Retina (tissue), 1 donor: ENCODE results near the gene KYAT1.

Experiments used
- DNase-seq: peaks from one replicate; pipeline ENCODE4 v3.0.0-alpha.2; 2016

The KYAT1 gene

DNA sequence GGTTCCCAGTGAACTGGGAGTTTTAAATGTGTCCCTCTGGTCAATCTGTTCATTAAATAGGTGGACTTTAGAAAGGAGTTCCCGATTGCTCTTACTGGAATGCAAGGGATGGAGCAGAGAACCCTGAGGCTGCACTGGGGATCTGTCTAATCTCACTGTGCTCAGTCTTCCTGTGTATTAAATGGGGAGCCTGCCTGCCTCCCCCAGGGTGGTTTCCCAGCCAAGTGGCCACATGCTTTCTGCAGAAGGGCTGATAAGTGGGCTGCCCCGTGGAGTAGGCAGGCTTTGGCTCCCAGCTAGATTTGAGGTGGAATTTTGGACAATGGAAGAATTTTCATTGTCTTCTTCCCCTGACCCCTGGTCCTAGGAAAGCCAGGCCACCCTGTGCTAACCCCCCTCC lies 25.0 kb upstream of the KYAT1 start:
- DNase-seq = no peak

GRCh38 chr9:128905964-128906363 lies 24.2 kb upstream of the KYAT1 start:
- DNase-seq = no peak

DNA sequence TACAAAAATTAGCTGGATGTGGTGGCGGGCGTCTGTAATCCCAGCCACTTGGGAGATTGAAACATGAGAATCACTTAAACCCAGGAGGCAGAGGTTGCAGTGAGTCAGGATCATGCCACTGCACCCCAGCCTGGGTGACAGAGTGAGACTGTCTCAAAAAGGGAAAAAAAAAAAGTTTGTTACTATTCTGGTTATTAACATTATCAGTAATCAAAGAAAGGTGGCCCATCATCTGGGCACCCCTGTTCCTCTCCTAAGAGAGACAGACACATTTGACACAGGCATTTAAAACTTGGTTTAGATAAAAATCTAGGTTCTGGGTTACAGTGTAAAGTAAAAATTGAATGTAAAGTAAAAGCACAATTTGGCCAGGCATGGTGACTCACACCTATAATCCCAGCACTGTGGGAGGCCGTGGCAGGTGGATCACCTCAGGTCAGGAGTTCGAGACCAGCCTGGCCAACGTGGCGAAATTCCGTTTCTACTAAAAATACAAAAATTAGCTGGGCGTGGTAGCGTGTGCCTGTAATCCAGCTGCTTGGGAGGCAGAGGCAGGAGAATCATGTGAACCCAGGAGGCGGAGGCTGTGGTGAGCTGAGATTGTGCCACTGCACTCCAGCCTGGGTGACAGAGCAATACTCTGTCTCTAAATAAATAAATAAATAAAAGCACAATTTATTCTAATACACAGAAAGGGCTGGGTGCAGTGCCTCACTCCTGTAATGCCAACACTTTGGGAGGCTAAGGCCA lies 22.3 kb upstream of the KYAT1 start:
- DNase-seq = no peak

GRCh38 chr9:128903079-128903461 lies 21.3 kb upstream of the KYAT1 start:
- no peak for DNase-seq

- no peak for DNase-seq
These were observed 20.8 kb upstream of the KYAT1 start for GRCh38 chr9:128902351-128903078.

GRCh38 chr9:128901822-128902221 lies 20.1 kb upstream of the KYAT1 start:
- DNase-seq = no peak

GRCh38 chr9:128901379-128901778 lies 19.6 kb upstream of the KYAT1 start:
- no peak for DNase-seq

DNA sequence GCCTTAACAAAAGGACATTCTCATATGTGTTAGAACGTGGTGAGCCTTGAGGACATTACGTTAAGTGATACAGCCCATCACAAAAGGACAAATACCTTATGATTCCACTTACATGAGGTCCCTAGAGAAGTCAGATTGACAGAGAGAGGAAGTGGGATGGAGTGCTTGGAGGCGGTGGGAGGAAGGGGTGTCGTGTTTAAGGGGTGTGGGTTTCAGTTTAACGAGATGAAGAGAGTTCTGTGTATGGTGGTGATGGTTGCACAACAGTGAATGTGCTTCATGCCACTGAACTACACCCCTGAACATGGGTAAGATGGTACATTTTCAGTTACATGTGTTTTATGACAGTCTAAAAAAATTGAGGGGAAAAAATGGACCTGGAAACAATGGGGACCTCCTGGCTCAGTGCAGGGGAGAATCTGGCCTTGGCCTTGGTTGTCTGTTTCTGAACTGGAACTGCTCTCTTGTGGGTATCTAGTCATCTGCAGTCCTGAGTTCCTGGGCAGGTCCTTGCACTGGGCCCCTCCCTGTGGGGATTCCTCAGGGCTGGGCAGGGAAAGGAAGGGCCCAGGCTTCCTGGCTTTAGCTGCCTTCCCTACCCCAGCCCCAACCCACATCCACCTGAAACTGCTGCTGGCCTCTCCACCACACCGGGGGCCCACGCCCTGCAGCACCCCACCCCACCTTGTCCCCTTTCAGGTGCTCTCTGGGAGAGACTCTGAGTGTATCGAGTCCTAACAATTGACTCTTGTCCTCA lies 18.0 kb upstream of the KYAT1 start:
- no peak for DNase-seq

- no peak for DNase-seq
These were observed 17.3 kb upstream of the KYAT1 start for GRCh38 chr9:128898845-128899565.

DNA sequence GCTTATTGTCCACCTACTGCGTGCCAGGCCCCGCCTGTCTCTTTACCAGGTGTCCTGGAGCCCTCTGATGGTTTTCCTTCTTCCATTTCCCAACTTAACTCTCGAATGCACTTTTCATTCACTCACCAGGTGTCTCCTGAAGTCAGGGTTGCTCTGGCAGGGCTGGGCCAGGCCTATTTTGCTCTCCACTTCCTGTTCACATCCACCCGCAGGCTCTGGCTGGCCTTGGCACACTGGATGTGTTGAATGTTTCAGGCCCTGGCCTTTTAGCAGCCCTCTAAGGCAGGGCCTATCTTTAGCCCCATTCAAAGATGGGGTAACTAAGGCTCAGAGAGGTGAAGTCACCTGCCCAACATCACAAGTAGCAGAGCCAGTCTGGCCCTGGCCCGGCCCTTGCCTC lies 16.6 kb upstream of the KYAT1 start:
- no peak for DNase-seq

DNA sequence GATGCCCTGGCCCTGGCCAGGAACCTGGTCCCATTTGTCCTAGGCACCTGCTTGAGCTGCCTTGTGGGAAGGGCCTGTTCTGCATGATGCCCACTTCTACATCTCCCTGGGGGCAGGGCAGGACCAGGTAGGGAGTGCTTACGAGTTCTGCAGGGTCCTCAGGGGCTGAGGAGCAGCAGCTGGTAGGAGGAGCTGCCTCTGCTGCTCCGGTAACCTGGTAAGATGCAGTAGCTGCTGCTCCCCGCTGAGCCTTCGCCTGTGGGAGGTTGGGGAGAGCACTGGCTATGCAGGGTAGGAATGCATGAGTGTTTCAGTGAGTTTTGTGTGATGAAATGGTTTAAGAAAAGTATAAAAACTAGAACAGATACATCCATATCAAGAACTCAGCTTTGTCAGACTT lies 13.8 kb upstream of the KYAT1 start:
- no peak for DNase-seq

DNA sequence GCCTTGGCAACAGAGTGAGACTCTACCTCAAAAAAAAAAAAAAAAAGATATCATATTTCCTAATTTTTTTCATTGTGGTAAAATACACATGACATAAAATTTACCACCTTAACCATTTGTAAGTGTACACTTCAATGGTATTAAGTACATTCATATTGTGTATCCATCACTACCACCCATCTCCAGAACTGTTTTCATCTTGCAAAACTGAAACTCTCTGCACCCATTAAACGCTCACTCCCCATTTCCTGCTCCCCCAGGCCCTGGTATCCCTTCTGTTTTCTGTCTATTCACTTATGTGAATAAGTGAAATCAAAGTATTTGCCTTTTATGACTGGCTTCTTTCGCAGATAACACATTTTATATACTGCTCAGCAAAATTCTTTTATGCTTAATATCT lies 13.0 kb upstream of the KYAT1 start:
- DNase-seq = no peak

DNA sequence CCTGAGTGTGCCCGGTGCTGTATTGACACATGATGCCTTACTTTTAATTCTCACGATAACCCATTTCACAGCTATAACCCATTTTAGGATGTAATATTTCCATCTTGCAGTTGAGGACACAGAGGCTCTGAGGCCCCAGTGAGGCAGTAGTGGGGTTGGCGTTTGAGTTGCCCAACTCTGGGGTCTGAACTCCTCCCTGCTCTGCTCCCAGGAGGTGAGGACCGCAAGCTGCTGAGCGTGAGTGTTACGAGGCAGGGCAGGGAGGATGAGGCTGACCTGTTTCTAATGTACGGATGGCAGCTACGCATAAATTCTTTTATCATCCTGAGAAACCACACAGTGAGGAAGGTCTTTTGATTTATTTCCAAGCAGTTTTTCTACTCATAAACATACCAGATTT lies 11.6 kb upstream of the KYAT1 start:
- DNase-seq = no peak

DNA sequence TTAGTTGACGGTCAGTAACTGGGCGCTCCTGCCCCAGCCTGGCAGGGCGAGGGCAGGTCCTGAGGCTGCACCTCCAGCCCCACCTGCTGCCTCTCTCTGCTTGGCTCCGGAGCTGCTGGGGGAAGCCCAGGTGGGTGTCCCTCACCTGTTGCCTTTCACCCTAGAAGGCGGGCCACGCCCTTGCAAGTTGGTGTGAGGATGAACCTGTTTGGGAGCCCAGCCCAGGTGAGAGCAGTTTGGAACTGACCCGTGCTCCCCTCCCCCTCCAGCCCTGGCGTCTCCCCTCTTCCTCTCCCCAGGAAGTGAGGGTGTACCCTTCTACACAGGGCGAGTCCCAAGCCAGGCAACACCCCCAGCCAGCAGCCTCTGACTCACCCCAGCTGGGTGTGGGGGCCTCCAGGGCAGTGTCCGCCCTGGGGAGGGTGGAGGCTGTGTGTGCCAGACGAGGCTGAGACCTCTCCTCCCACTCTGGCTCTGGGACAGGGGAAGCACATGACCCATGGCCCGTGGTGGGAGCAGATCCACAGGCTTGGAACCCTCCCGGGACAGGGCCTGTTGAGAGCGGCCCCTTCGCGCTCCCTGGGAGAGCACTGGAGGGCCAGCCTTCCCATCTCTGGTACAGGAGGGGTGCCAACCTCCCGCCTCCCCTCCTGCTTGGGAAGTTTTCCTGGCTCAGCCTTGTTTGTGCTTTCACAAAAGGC lies 10.6 kb upstream of the KYAT1 start:
- DNase-seq = no peak

DNA sequence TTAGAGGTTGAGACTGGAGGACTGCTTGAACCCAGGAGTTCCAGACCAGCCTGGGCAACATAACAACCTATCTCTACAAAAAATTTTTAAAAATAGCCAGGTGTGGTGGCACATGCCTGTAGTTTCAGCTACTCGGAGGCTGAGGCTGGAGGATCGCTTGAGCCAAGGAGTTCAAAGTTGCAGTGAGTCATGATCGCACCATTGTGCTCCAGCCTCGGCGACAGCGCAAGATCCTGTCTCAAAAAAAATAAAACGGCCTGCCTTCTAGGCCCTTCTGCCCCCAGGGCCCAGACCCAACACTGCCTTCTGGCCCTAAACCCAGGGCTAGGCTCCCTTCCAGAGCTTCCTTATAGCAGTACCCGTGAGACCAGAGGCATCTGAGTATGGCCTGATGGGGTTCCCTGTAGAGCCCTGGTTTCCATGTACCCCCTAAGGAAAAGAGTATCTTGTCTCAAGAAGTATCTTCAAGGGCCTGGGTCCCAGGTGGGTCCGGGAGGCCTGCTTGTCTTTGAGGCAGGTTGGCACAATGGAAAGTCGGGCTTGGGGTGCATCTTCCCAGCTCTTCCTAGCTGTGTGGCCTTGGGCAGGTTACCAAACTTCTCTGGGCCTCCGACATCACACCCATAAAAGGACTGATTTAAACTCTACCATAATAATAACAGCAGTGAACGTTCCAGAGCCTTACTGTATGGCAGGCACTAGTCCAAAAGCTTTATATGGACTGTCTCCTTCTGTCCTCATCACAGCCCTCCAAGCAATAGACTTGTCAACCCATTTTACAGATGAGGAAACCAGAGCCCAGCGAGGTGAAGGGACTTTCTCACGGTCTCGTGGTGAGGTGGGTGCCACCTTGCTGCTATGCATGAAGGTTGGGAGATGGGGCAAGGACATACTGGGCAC lies 9.8 kb upstream of the KYAT1 start:
- DNase-seq = no peak

DNA sequence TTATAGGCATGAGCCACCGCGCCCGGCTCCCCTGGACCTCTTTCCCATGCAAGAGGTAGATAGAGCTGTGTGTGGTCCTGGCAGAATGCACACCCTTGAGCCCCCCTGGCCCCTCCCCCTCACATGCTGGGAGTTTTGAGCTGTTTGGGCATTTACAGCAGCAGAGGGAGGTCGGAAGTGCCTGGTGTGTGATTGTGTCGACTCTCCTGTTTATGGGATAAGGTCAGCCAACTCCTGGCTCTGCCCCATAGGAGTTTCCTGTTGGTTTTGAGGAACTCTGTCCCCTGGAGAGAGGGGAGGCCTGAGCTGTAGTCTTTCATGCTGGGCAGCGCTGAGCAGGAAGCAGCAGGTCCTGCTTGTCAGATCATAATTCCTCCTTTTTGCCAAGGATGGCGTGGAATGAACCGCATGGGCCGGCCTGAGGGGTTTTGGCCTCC lies 6.2 kb upstream of the KYAT1 start:
- no peak for DNase-seq

GRCh38 chr9:128887049-128887448 lies 5.3 kb upstream of the KYAT1 start:
- DNase-seq = no peak

GRCh38 chr9:128886211-128886891 lies 4.6 kb upstream of the KYAT1 start:
- no peak for DNase-seq

DNA sequence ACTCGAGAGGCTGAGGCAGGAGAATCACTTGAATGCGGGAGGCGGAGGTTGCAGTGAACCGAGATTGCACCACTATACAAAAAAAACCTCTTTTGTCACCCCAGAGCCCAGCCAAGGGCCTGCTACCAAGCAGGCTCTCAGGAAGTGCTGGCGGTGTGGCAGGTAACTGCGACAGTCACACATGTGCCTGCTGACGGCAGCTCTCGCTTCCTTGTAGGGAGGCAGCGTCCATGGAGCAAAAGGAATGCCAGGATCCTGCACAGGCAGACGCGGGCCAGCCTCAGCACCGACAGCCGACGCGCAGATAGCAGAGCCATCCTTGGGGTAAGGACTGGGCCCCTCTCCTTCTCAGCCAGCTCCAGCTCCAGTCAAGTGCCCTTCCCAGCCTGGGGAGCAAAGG lies 4.0 kb upstream of the KYAT1 start:
- no peak for DNase-seq

DNA sequence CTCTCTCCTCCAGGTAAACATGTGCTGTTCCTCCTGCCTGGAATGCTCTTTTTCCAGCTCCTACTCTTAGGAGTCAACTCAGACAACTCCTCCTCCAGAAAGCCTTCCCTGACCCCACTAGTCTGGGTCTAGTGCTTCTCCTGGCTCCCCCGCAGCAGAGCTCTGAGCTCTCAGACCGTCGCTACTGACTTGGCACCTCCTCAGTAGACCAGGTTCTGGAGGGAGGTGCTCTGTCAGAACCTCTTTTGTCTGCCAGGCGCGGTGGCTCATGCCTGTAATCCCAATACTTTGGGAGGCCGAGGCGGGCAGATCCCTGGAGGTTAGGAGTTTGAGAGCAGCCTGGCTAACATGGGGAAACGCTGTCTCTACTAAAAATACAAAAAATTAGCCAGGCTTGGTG lies 3.6 kb upstream of the KYAT1 start:
- no peak for DNase-seq

GRCh38 chr9:128884164-128884563 lies 2.4 kb upstream of the KYAT1 start:
- no peak for DNase-seq
